ENCODE results near the gene TCEA3.

GRCh38 chr1:23473037-23473800 lies 48.7 kb upstream of the TCEA3 start:
- TF ChIP-seq CTCF (IDR thresholded peaks at IDR 0.05 in 4 of 5, conservative IDR thresholded peaks at IDR 0.05 in 1 of 5) = no peak
- no peak for TF ChIP-seq POLR2A (IDR thresholded peaks at IDR 0.05)

All from gastrocnemius medialis (tissue), 4 donors.